H1 (cell line): Measurements from ENCODE around the gene RABGAP1. TPM values are rescaled to one million over a fixed set of nuclear protein-coding genes. Genes with fewer than 3 reads are reported as not detected.

Experiments
- CTCF ChIA-PET: fragments of 300-600 bp; sonication (Branson Sonifier 250); formaldehyde crosslinking; loops from one replicate; lab custom pipeline; 2021; ENCODE audit not compliant: partially characterized antibody; lab: Charles Lee
- POLR2A ChIA-PET: fragments of 300-600 bp; sonication (Branson Sonifier 250); formaldehyde crosslinking; loops from one replicate; lab custom pipeline; 2021; ENCODE audit warnings: inconsistent platforms; ENCODE audit not compliant: partially characterized antibody; lab: Charles Lee
- DNase-seq, 2 experiments: peaks; one replicate each; pipeline versions ENCODE4 v3.0.0 to v3.0.0-alpha.2; 2010 to 2022; ENCODE audit warnings: low spot score in 2 of 2, low read depth in 1 of 2, mixed read lengths in 1 of 2
- FAIRE-seq: peaks from 2 replicates; lab custom pipeline; 2011; peaks lifted over from hg19 to GRCh38; lab: Jason Lieb, UNC
- H2AFZ ChIP-seq: 2 replicates; pipeline ENCODE4 v1.8.1; 2012; ENCODE audit warnings: low read length, inconsistent platforms
- H2AK5ac ChIP-seq: 2 replicates; pipeline ENCODE4 v1.6.1; 2013; ENCODE audit warnings: low read depth, low read length
- H2BK120ac ChIP-seq: replicated peaks from 2 replicates; pipeline ENCODE3; 2013; ENCODE audit warnings: low read depth, low read length, inconsistent platforms
- H2BK12ac ChIP-seq: 2 replicates; pipeline ENCODE4 v1.6.1; 2013; ENCODE audit warnings: low read depth, low read length
- H2BK15ac ChIP-seq: 2 replicates; pipeline ENCODE4 v1.6.1; 2013; ENCODE audit warnings: low read length
- H2BK20ac ChIP-seq: 2 replicates; pipeline ENCODE4 v1.6.1; 2013; ENCODE audit warnings: low read length
- H2BK5ac ChIP-seq: 2 replicates; pipeline ENCODE4 v1.6.1; 2013; ENCODE audit warnings: low read depth, low read length
- H3K14ac ChIP-seq: 2 replicates; pipeline ENCODE4 v1.6.1; 2013; ENCODE audit warnings: inconsistent platforms; ENCODE audit not compliant: insufficient read length
- H3K18ac ChIP-seq: 2 replicates; pipeline ENCODE4 v1.6.1; 2013; ENCODE audit warnings: low read length; ENCODE audit errors: extremely low read depth
- H3K23ac ChIP-seq: 2 replicates; pipeline ENCODE4 v1.6.1; 2013; ENCODE audit warnings: inconsistent platforms; ENCODE audit not compliant: insufficient read length
- H3K23me2 ChIP-seq: 2 replicates; pipeline ENCODE4 v1.6.1; 2013; ENCODE audit warnings: low read depth, low read length
- H3K27ac ChIP-seq: 2 replicates; pipeline ENCODE4 v1.6.1; 2011; ENCODE audit warnings: low read depth, low read length, inconsistent platforms
- H3K27me3 ChIP-seq, 4 experiments: replicated peaks in 1 of 4; 1 replicate in 1 of 4; 2 replicates in 3 of 4; pipeline versions ENCODE4 v1.6.1 to v1.8.1; 2011 to 2013; ENCODE audit warnings: low read length in 3 of 4, mild to moderate bottlenecking in 3 of 4, inconsistent platforms in 2 of 4, mixed read lengths in 2 of 4, moderate library complexity in 1 of 4; ENCODE audit not compliant: control insufficient read depth in 3 of 4, insufficient read depth in 3 of 4; ENCODE audit errors: extremely low read depth in 1 of 4
- H3K36me3 ChIP-seq, 4 experiments: 2 replicates each; pipeline versions ENCODE4 v1.6.1 to v1.8.1; 2011 to 2013; ENCODE audit warnings: mild to moderate bottlenecking in 4 of 4, low read length in 3 of 4, moderate library complexity in 2 of 4, control low read depth in 1 of 4, inconsistent platforms in 1 of 4; ENCODE audit not compliant: insufficient read depth in 4 of 4, control insufficient read depth in 2 of 4
- H3K4ac ChIP-seq: replicated peaks from 2 replicates; pipeline ENCODE3; 2013; ENCODE audit warnings: low read length, low read depth, mixed read lengths, inconsistent platforms; ENCODE audit not compliant: insufficient read length
- H3K4me1 ChIP-seq, 4 experiments: replicated peaks in 1 of 4; 1 replicate in 1 of 4; 2 replicates in 3 of 4; pipeline versions ENCODE4 v1.6.1 to v1.8.1; 2011 to 2013; ENCODE audit warnings: low read length in 3 of 4, inconsistent platforms in 2 of 4, mixed read lengths in 1 of 4; ENCODE audit not compliant: insufficient read depth in 4 of 4, control insufficient read depth in 3 of 4
- H3K4me2 ChIP-seq, 2 experiments: 2 replicates each; pipeline versions ENCODE4 v1.6.1 to v1.8.1; 2011 to 2013; ENCODE audit warnings: low read depth in 2 of 2, low read length in 2 of 2, control low read depth in 1 of 2, inconsistent platforms in 1 of 2, mild to moderate bottlenecking in 1 of 2; ENCODE audit not compliant: insufficient read depth in 1 of 2
- H3K4me3 ChIP-seq, 4 experiments: fragments of 200-600, 300-600 bp in 1 of 4; sonication (generic), shearing (Covaris generic), sonication (Bioruptor Twin) in 1 of 4; 2 replicates each; pipeline versions ENCODE4 v1.5.1 to v1.8.1; 2011 to 2016; ENCODE audit warnings: low read length in 4 of 4, low read depth in 3 of 4, control low read depth in 2 of 4, inconsistent platforms in 2 of 4, mild to moderate bottlenecking in 2 of 4, mixed read lengths in 1 of 4, moderate library complexity in 1 of 4; ENCODE audit not compliant: insufficient read depth in 2 of 4; ENCODE audit errors: extremely low read depth in 1 of 4
- H3K56ac ChIP-seq: replicated peaks from 2 replicates; pipeline ENCODE3; 2013; ENCODE audit warnings: low read depth, mild to moderate bottlenecking, mixed read lengths, low read length, inconsistent platforms; ENCODE audit not compliant: insufficient read length
- H3K79me1 ChIP-seq: 2 replicates; pipeline ENCODE4 v1.6.1; 2013; ENCODE audit warnings: low read depth, low read length, control low read depth
- H3K79me2 ChIP-seq, 2 experiments: 2 replicates each; pipeline versions ENCODE4 v1.6.1 to v1.8.1; 2012 to 2013; ENCODE audit warnings: low read length in 2 of 2, mild to moderate bottlenecking in 2 of 2, inconsistent platforms in 1 of 2; ENCODE audit not compliant: insufficient read depth in 2 of 2, control insufficient read depth in 1 of 2
- H3K9ac ChIP-seq, 4 experiments: replicated peaks in 1 of 4; 1 replicate in 1 of 4; 2 replicates in 3 of 4; pipeline versions ENCODE4 v1.6.1 to v1.8.1; 2011 to 2013; ENCODE audit warnings: low read depth in 3 of 4, low read length in 3 of 4, control low read depth in 2 of 4, mild to moderate bottlenecking in 2 of 4, moderate library complexity in 2 of 4, inconsistent platforms in 1 of 4; ENCODE audit errors: extremely low read depth in 1 of 4
- H3K9me3 ChIP-seq, 2 experiments: 2 replicates each; pipeline versions ENCODE4 v1.6.1 to v1.8.1; 2012 to 2013; ENCODE audit warnings: mild to moderate bottlenecking in 2 of 2, moderate library complexity in 2 of 2, control low read depth in 1 of 2, inconsistent platforms in 1 of 2, low read depth in 1 of 2, low read length in 1 of 2, mixed read lengths in 1 of 2; ENCODE audit not compliant: insufficient read depth in 2 of 2
- H4K20me1 ChIP-seq, 2 experiments: replicated peaks in 1 of 2; 2 replicates each; pipeline versions ENCODE3 to v1.8.1; 2011 to 2013; ENCODE audit warnings: inconsistent platforms in 2 of 2, low read length in 2 of 2, mild to moderate bottlenecking in 1 of 2; ENCODE audit not compliant: insufficient read depth in 2 of 2, control insufficient read depth in 1 of 2
- H4K5ac ChIP-seq: 2 replicates; pipeline ENCODE4 v1.6.1; 2013; ENCODE audit warnings: low read length, low read depth, mixed read lengths, inconsistent platforms; ENCODE audit not compliant: insufficient read length
- H4K8ac ChIP-seq: 2 replicates; pipeline ENCODE4 v1.8.0; 2013; ENCODE audit warnings: mild to moderate bottlenecking, moderate library complexity, low read length, inconsistent platforms; ENCODE audit not compliant: insufficient read depth; ENCODE audit errors: extremely low read depth
- H4K91ac ChIP-seq: replicated peaks from 2 replicates; pipeline ENCODE3; 2013; ENCODE audit warnings: low read length, mixed read lengths, inconsistent platforms; ENCODE audit not compliant: insufficient read length
- EP300 ChIP-seq, 2 experiments: IDR thresholded peaks; 1 replicate in 1 of 2; 2 replicates in 1 of 2; pipeline ENCODE4 v1.6.1; 2011 to 2012; ENCODE audit warnings: low read depth in 2 of 2, low read length in 2 of 2, mild to moderate bottlenecking in 2 of 2, borderline replicate concordance in 1 of 2, inconsistent platforms in 1 of 2, moderate library complexity in 1 of 2
- GABPA ChIP-seq: IDR thresholded peaks from 2 replicates; pipeline ENCODE4 v1.6.1; 2011; ENCODE audit warnings: mild to moderate bottlenecking, low read length, moderate library complexity, borderline replicate concordance; ENCODE audit not compliant: insufficient read depth
- GTF2F1 ChIP-seq: IDR thresholded peaks from 2 replicates; pipeline ENCODE4 v1.6.1; 2012; ENCODE audit warnings: low read depth, low read length, improper control_type of control experiment, borderline replicate concordance
- RAD21 ChIP-seq, 2 experiments: IDR thresholded peaks in 1 of 2; conservative IDR thresholded peaks in 1 of 2; 2 replicates each; pipeline ENCODE4 v1.6.1; 2011; ENCODE audit warnings: low read depth in 2 of 2, low read length in 2 of 2, improper control_type of control experiment in 1 of 2, inconsistent platforms in 1 of 2, mild to moderate bottlenecking in 1 of 2, moderate library complexity in 1 of 2
- TEAD4 ChIP-seq: IDR thresholded peaks from 2 replicates; pipeline ENCODE4 v1.6.1; 2012; ENCODE audit warnings: low read depth, low read length, inconsistent platforms, mixed read lengths
- WGBS, 2 experiments: shearing (Covaris generic) in 1 of 2; methylation state at CpG; one replicate each; pipeline versions ENCODE4 v1.1.6 to v1.1.7; 2013 to 2015; ENCODE audit warnings: low lambda C conversion rate in 2 of 2, mixed read lengths in 2 of 2, inconsistent platforms in 1 of 2, low coverage in 1 of 2, missing lambda C conversion rate in 1 of 2; ENCODE audit not compliant: insufficient replicate concordance in 2 of 2, insufficient coverage in 1 of 2, insufficient read length in 1 of 2; ENCODE audit errors: extremely low coverage in 1 of 2, missing lambda C conversion rate in 1 of 2; 5-methylcytosine and 5-hydroxymethylcytosine counted together
- polyA plus RNA-seq, 7 experiments: library from polyadenylated mRNA; depleted of rRNA in 3 of 7; stranded (reverse) in 5 of 7; unstranded in 2 of 7; fragments of >200 nt in 5 of 7; fragments of 200-250 nt in 2 of 7; gene quantifications; 1 replicate in 5 of 7; 2 replicates in 1 of 7; 4 replicates in 1 of 7; pipeline versions ENCODE4 v1.2.1 to v1.2.3, GENCODE V29; 2011 to 2013; ENCODE audit warnings: missing spikeins in 2 of 7, mixed read lengths in 2 of 7
- total RNA-seq: library from RNA; stranded (reverse); fragmentation: NEBNext Ultra II Directional; extraction: Animal tissue kit (Norgen Biotek cat#: 25700); gene quantifications from 2 replicates; pipeline ENCODE4 v1.2.1, GENCODE V29; 2021
- TF ChIP-seq, protein P1 (sequence below), 3 experiments: IDR thresholded peaks; 1 replicate in 2 of 3; 2 replicates in 1 of 3; pipeline versions ENCODE4 v1.5.1 to v1.6.1; 2011; ENCODE audit warnings: low read length in 3 of 3, mild to moderate bottlenecking in 3 of 3, inconsistent platforms in 2 of 3, low read depth in 1 of 3, moderate library complexity in 1 of 3; ENCODE audit not compliant: insufficient read depth in 1 of 3; ENCODE audit errors: control extremely low read depth in 1 of 3

Gene RABGAP1
- total and polyA plus RNA-seq, 2 of the 8 experiments (the other 6 are each of a cell fraction or from before 2014, with no cell fraction given) = 15.7 to 38.3 TPM

DNA sequence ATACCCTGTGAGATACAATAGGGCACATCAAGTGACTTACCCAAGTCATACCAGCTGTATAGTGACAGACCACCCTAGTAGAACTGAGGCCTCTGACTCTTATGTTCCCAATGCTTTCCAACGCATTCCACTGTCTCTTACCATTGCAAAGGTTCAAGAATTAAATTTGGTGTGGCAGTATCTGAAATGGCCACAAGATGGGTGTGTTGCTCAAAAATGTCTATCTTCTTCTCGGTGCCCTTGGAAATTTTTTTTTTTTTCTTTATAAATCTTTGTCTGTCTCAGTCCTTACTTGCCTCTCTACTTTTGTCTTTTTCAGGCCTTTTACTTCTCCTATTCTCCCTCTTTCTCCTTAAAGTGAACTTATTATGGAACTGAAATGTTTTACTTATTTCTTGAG is 141.0 kb downstream of the RABGAP1 start:
- Histone ChIP-seq H4K8ac (no peak overlapping the region), H3K4me1 (peaks cover 0 to 5% (median 2%) of the 10 kb centered on the region in 4 experiments; a peak in 3 of 7 replicates), H2BK20ac (no peak overlapping the region), H4K91ac (no peak overlapping the region), H4K20me1 (no peaks in the 10 kb centered on the region), H3K27me3 (no peaks in the 10 kb centered on the region), H3K18ac (no peak overlapping the region), H3K23ac (no peak overlapping the region), H3K9me3 (no peaks in the 10 kb centered on the region), H3K79me1 (no peaks in the 10 kb centered on the region; the same call in 1 of the 2 replicates), H2AK5ac (no peak overlapping the region), H2BK15ac (no peak overlapping the region), H3K4me3 (no peak overlapping the region), H2BK12ac (no peak overlapping the region), H3K56ac (no peak overlapping the region), H3K36me3 (peaks cover 3 to 22% (median 11%) of the 10 kb centered on the region in 4 experiments; a peak in 6 of 8 replicates), H3K14ac (no peak overlapping the region), H3K4ac (no peak overlapping the region), H3K23me2 (no peaks in the 10 kb centered on the region), H3K79me2 (no peaks in the 10 kb centered on the region), H3K9ac (no peak overlapping the region), H2BK120ac (no peak overlapping the region), H3K4me2 (no peak overlapping the region), H4K5ac (no peak overlapping the region), H2BK5ac (no peak overlapping the region), H2AFZ (no peak overlapping the region), H3K27ac (no peak overlapping the region)
- WGBS, 2 experiments = 65% methylated on average over 2 of the region's 2 CpGs; no CpG with 5 or more reads in 1 of the 2 experiments
- DNase-seq (no peak), FAIRE-seq (peak; percentile 60)
- POLR2A ChIA-PET = interaction anchor here (0.8 to 2.0 kb wide), 2 partner anchors 16 to 20 kb away, joined by 3 to 4 read pairs; no protein-coding TSS in a partner anchor
- TF ChIP-seq TEAD4 (0 out of 2 replicates have a peak, but pooled peaks have one; percentile 44), RAD21 (IDR thresholded peaks at IDR 0.05 in 1 of 2, conservative IDR thresholded peaks at IDR 0.05 in 1 of 2; ENCODE audit: low read depth in 2 of 2, low read length in 2 of 2) (peak; percentile 84 to 86), GABPA (no peak), GTF2F1 (no peak), EP300 (IDR thresholded peaks at IDR 0.05; ENCODE audit: borderline replicate concordance in 1 of 2, low read depth in 2 of 2, low read length in 2 of 2) (no peak)
- TF ChIP-seq, protein P1, sequence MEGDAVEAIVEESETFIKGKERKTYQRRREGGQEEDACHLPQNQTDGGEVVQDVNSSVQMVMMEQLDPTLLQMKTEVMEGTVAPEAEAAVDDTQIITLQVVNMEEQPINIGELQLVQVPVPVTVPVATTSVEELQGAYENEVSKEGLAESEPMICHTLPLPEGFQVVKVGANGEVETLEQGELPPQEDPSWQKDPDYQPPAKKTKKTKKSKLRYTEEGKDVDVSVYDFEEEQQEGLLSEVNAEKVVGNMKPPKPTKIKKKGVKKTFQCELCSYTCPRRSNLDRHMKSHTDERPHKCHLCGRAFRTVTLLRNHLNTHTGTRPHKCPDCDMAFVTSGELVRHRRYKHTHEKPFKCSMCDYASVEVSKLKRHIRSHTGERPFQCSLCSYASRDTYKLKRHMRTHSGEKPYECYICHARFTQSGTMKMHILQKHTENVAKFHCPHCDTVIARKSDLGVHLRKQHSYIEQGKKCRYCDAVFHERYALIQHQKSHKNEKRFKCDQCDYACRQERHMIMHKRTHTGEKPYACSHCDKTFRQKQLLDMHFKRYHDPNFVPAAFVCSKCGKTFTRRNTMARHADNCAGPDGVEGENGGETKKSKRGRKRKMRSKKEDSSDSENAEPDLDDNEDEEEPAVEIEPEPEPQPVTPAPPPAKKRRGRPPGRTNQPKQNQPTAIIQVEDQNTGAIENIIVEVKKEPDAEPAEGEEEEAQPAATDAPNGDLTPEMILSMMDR (IDR thresholded peaks at IDR 0.05; ENCODE audit: control extremely low read depth in 1 of 3, insufficient read depth in 1 of 3, low read depth in 1 of 3, low read length in 3 of 3) = peak in 2 of 3 experiments; percentile 56 to 58; a peak in 2 of 4 replicates
- CTCF ChIA-PET = interaction anchor here (0.6 to 6.3 kb wide), 18 partner anchors 10 to 302 kb away, joined by 3 to 53 read pairs (median 4); no protein-coding TSS in a partner anchor
